Trophoblast cell (in vitro differentiated cells and primary cell): ENCODE measurements around the gene NPL. TPM values are rescaled to one million over a fixed set of nuclear protein-coding genes. Genes with fewer than 3 reads are reported as not detected.

Experiments
- DNase-seq, 2 donors: peaks; one replicate each; pipeline ENCODE4 v3.0.0-alpha.2; 2016
- H2AFZ ChIP-seq: 2 replicates; pipeline ENCODE4 v1.6.1; 2013; ENCODE audit warnings: low read length, moderate library complexity, mild to moderate bottlenecking; ENCODE audit not compliant: insufficient read depth, poor library complexity
- H2AK5ac ChIP-seq: 2 replicates; pipeline ENCODE4 v1.6.1; 2013; ENCODE audit warnings: mild to moderate bottlenecking, low read length
- H2BK120ac ChIP-seq: 2 replicates; pipeline ENCODE4 v1.6.1; 2013; ENCODE audit warnings: low read length, mild to moderate bottlenecking, moderate library complexity; ENCODE audit not compliant: insufficient read depth, poor library complexity
- H2BK12ac ChIP-seq: 2 replicates; pipeline ENCODE4 v1.6.1; 2013; ENCODE audit warnings: mild to moderate bottlenecking, low read length, moderate library complexity
- H2BK5ac ChIP-seq: 2 replicates; pipeline ENCODE4 v1.6.1; 2013; ENCODE audit warnings: low read length, low read depth, moderate library complexity, mild to moderate bottlenecking; ENCODE audit not compliant: poor library complexity
- H3K14ac ChIP-seq: 2 replicates; pipeline ENCODE4 v1.6.1; 2013; ENCODE audit warnings: mild to moderate bottlenecking, low read length
- H3K18ac ChIP-seq: 2 replicates; pipeline ENCODE4 v1.6.1; 2013; ENCODE audit warnings: mild to moderate bottlenecking, low read length
- H3K23ac ChIP-seq: 2 replicates; pipeline ENCODE4 v1.6.1; 2013; ENCODE audit warnings: low read length
- H3K27ac ChIP-seq: 2 replicates; pipeline ENCODE4 v1.5.1; 2013; ENCODE audit warnings: low read depth, mild to moderate bottlenecking, inconsistent platforms, low read length, moderate library complexity
- H3K27me3 ChIP-seq: 2 replicates; pipeline ENCODE4 v1.6.1; 2013; ENCODE audit warnings: inconsistent platforms, mild to moderate bottlenecking, low read length, moderate library complexity; ENCODE audit not compliant: insufficient read depth
- H3K36me3 ChIP-seq, 2 experiments: 1 replicate in 1 of 2; 2 replicates in 1 of 2; pipeline ENCODE4 v1.6.1; 2013; ENCODE audit warnings: low read length in 2 of 2, mild to moderate bottlenecking in 2 of 2, moderate library complexity in 1 of 2; ENCODE audit not compliant: insufficient read depth in 2 of 2, control insufficient read depth in 1 of 2
- H3K4ac ChIP-seq: 2 replicates; pipeline ENCODE4 v1.6.1; 2013; ENCODE audit warnings: low read depth, mild to moderate bottlenecking, low read length, moderate library complexity
- H3K4me1 ChIP-seq, 2 experiments: 1 replicate in 1 of 2; 2 replicates in 1 of 2; pipeline ENCODE4 v1.6.1; 2013; ENCODE audit warnings: low read length in 2 of 2, mild to moderate bottlenecking in 2 of 2, moderate library complexity in 1 of 2; ENCODE audit not compliant: insufficient read depth in 2 of 2, control insufficient read depth in 1 of 2
- H3K4me2 ChIP-seq: 2 replicates; pipeline ENCODE4 v1.6.1; 2013; ENCODE audit warnings: inconsistent platforms, mild to moderate bottlenecking, low read length, moderate library complexity
- H3K4me3 ChIP-seq: 2 replicates; pipeline ENCODE4 v1.5.1; 2013; ENCODE audit warnings: mild to moderate bottlenecking, low read depth, low read length, inconsistent platforms
- H3K79me1 ChIP-seq: one replicate; pipeline ENCODE4 v1.6.1; 2013; ENCODE audit warnings: low read length
- H3K79me2 ChIP-seq: 2 replicates; pipeline ENCODE4 v1.6.1; 2013; ENCODE audit warnings: low read length, mild to moderate bottlenecking; ENCODE audit not compliant: control insufficient read depth, insufficient read depth, poor library complexity
- H3K9ac ChIP-seq: 2 replicates; pipeline ENCODE4 v1.6.1; 2013; ENCODE audit warnings: mild to moderate bottlenecking, low read length
- H3K9me3 ChIP-seq: 2 replicates; pipeline ENCODE4 v1.6.1; 2013; ENCODE audit warnings: low read depth, mild to moderate bottlenecking, control low read depth, inconsistent platforms, low read length; ENCODE audit not compliant: insufficient read depth
- H4K12ac ChIP-seq: 2 replicates; pipeline ENCODE4 v1.6.1; 2013; ENCODE audit warnings: low read depth, mild to moderate bottlenecking, low read length, moderate library complexity
- H4K8ac ChIP-seq: 2 replicates; pipeline ENCODE4 v1.6.1; 2013; ENCODE audit warnings: low read depth, mild to moderate bottlenecking, low read length, moderate library complexity
- H4K91ac ChIP-seq: one replicate; pipeline ENCODE4 v1.6.1; 2013; ENCODE audit warnings: low read depth, mild to moderate bottlenecking, low read length, moderate library complexity
- WGBS: extraction: QIAGEN DNeasy Blood & Tissue Kit; methylation state at CpG from one replicate; pipeline ENCODE4 v1.1.7; 2013; ENCODE audit warnings: missing lambda C conversion rate; ENCODE audit not compliant: insufficient read length, insufficient coverage; ENCODE audit errors: extremely low coverage; 5-methylcytosine and 5-hydroxymethylcytosine counted together
- polyA plus RNA-seq: library from polyadenylated mRNA; stranded (reverse); fragments of 200-250 nt; gene quantifications from 2 replicates; pipeline ENCODE4 v1.2.3, GENCODE V29; 2013

NPL gene, protein sequence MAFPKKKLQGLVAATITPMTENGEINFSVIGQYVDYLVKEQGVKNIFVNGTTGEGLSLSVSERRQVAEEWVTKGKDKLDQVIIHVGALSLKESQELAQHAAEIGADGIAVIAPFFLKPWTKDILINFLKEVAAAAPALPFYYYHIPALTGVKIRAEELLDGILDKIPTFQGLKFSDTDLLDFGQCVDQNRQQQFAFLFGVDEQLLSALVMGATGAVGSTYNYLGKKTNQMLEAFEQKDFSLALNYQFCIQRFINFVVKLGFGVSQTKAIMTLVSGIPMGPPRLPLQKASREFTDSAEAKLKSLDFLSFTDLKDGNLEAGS
- polyA plus RNA-seq: 1.7 and 2.2 TPM in 2 replicates

GRCh38 chr1:182789138-182790076 is at the start of gene NPL:
Gene NPL, plus strand, starts transcription at chr1:182789773. Its CDS starts 4,599 bp downstream, at chr1:182794372.
- H3K23ac ChIP-seq: no peak within 1 kb of the TSS
- peak within 1 kb of the TSS; percentile 94 for H4K8ac ChIP-seq
- H3K18ac ChIP-seq: peak within 1 kb of the TSS; percentile 60
- peak within 1 kb of the TSS; percentile 21 for H2BK12ac ChIP-seq
- H3K36me3 ChIP-seq: no peaks in the 10 kb centered on the region
- H3K4me1 ChIP-seq: peaks cover 0 to 6% of the 10 kb centered on the region in 2 experiments
- no peak within 1 kb of the TSS for H2AK5ac ChIP-seq
- peaks cover 3% of the 10 kb centered on the region for H3K79me1 ChIP-seq
- no peak within 1 kb of the TSS for H3K27ac ChIP-seq
- peak within 1 kb of the TSS; percentile 53 for H2BK120ac ChIP-seq
- no peaks in the 10 kb centered on the region for H3K9me3 ChIP-seq
- H3K4ac ChIP-seq: no peak within 1 kb of the TSS
- H2AFZ ChIP-seq: peak within 1 kb of the TSS; percentile 80
- H3K4me3 ChIP-seq: peak within 1 kb of the TSS; percentile 79
- peaks cover 4% of the 10 kb centered on the region for H3K27me3 ChIP-seq
- H4K91ac ChIP-seq: peak within 1 kb of the TSS; percentile 45
- H3K9ac ChIP-seq: peak within 1 kb of the TSS; percentile 67
- WGBS: no CpG with 5 or more reads among the region's 93 CpGs
- peak; percentile 64 to 80 for DNase-seq
- no peaks in the 10 kb centered on the region for H3K79me2 ChIP-seq
- peak within 1 kb of the TSS; percentile 87 for H3K4me2 ChIP-seq
- H3K14ac ChIP-seq: peak within 1 kb of the TSS; percentile 69
- no peak within 1 kb of the TSS for H2BK5ac ChIP-seq
- peak within 1 kb of the TSS; percentile 83 for H4K12ac ChIP-seq

DNA sequence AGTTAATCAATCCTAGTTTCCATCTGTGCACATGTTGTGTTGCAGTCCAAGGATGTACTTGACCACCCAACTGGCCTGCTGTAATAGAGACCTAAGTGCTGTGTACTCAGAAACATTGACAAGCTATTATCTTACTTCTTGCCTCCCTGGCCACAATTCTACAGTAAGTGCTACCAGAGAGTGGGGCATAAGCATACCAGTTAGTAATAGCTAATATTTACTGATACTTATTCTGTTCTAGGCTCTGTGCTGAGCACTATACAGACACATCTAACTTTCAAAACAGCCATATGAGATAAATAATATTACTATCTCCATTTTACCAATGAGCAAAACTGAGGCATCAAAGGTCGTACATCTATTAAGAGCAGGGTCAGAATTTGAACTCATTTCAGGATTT is 49.5 kb upstream of the NPL start:
- no peak overlapping the region for H3K27ac ChIP-seq
- H3K9me3 ChIP-seq: peaks cover 4% of the 10 kb centered on the region
- no peaks in the 10 kb centered on the region for H3K79me1 ChIP-seq
- no peak overlapping the region for H3K18ac ChIP-seq
- no peak overlapping the region for H3K14ac ChIP-seq
- no peak overlapping the region for H2BK120ac ChIP-seq
- no peak overlapping the region for H3K4ac ChIP-seq
- H3K4me2 ChIP-seq: no peak overlapping the region
- H3K4me1 ChIP-seq: peaks cover 0 to 6% of the 10 kb centered on the region in 2 experiments
- no peak overlapping the region for H4K8ac ChIP-seq
- H3K9ac ChIP-seq: no peak overlapping the region
- no peak overlapping the region for H4K91ac ChIP-seq
- no CpG with 5 or more reads among the region's 1 CpG for WGBS
- no peaks in the 10 kb centered on the region for H3K36me3 ChIP-seq
- H2BK5ac ChIP-seq: no peak overlapping the region
- no peak for DNase-seq
- H3K79me2 ChIP-seq: no peaks in the 10 kb centered on the region
- H3K23ac ChIP-seq: no peak overlapping the region
- H3K27me3 ChIP-seq: no peaks in the 10 kb centered on the region
- H2BK12ac ChIP-seq: no peak overlapping the region
- no peak overlapping the region for H2AFZ ChIP-seq
- H4K12ac ChIP-seq: no peak overlapping the region
- H3K4me3 ChIP-seq: no peak overlapping the region
- no peak overlapping the region for H2AK5ac ChIP-seq

GRCh38 chr1:182742780-182743179 is 46.8 kb upstream of the NPL start:
- Histone ChIP-seq H2BK5ac (no peak overlapping the region), H3K27ac (no peak overlapping the region), H3K79me1 (no peaks in the 10 kb centered on the region), H2AFZ (no peak overlapping the region), H3K4me1 (peaks cover 0 to 2% of the 10 kb centered on the region in 2 experiments), H3K18ac (no peak overlapping the region), H2BK120ac (no peak overlapping the region), H2AK5ac (no peak overlapping the region), H3K23ac (no peak overlapping the region), H4K8ac (no peak overlapping the region), H3K27me3 (no peaks in the 10 kb centered on the region), H3K14ac (no peak overlapping the region), H3K4ac (no peak overlapping the region), H4K91ac (no peak overlapping the region), H3K4me2 (no peak overlapping the region), H3K9me3 (no peaks in the 10 kb centered on the region), H3K36me3 (no peaks in the 10 kb centered on the region), H3K9ac (no peak overlapping the region), H4K12ac (no peak overlapping the region), H3K79me2 (no peaks in the 10 kb centered on the region), H3K4me3 (no peak overlapping the region), H2BK12ac (no peak overlapping the region)
- no peak for DNase-seq
- WGBS: no CpG with 5 or more reads among the region's 1 CpG

- H2AK5ac ChIP-seq: peak overlapping the region; percentile 5
- no peak overlapping the region for H3K18ac ChIP-seq
- no peak overlapping the region for H3K9ac ChIP-seq
- H3K4me3 ChIP-seq: no peak overlapping the region
- H3K27ac ChIP-seq: no peak overlapping the region
- H4K12ac ChIP-seq: no peak overlapping the region
- H3K23ac ChIP-seq: no peak overlapping the region
- no peak overlapping the region for H3K4ac ChIP-seq
- no peak overlapping the region for H4K8ac ChIP-seq
- WGBS: no CpG with 5 or more reads among the region's 14 CpGs
- peak in 1 of 2 donors; percentile 4 for DNase-seq
- no peaks in the 10 kb centered on the region for H3K27me3 ChIP-seq
- H2BK5ac ChIP-seq: peak overlapping the region; percentile 6
- no peak overlapping the region for H3K14ac ChIP-seq
- H3K9me3 ChIP-seq: no peaks in the 10 kb centered on the region
- no peak overlapping the region for H2AFZ ChIP-seq
- H3K79me1 ChIP-seq: peaks cover 2% of the 10 kb centered on the region
- no peak overlapping the region for H2BK120ac ChIP-seq
- peaks cover 4 to 6% of the 10 kb centered on the region in 2 experiments for H3K4me1 ChIP-seq
- no peaks in the 10 kb centered on the region for H3K36me3 ChIP-seq
- no peak overlapping the region for H3K4me2 ChIP-seq
- H3K79me2 ChIP-seq: peaks cover 2% of the 10 kb centered on the region
- peak overlapping the region; percentile 62 for H2BK12ac ChIP-seq
- peak overlapping the region; percentile 39 for H4K91ac ChIP-seq
These were observed 37.2 kb upstream of the NPL start for GRCh38 chr1:182752077-182752988.
